ENCODE measurements around the gene ZBTB46.
"Not testable (repeated sequence)": the region's sequence is repeated elsewhere in the genome, so short reads cannot be mapped to it uniquely, and the experiment has no call there.

The ZBTB46 gene

DNA sequence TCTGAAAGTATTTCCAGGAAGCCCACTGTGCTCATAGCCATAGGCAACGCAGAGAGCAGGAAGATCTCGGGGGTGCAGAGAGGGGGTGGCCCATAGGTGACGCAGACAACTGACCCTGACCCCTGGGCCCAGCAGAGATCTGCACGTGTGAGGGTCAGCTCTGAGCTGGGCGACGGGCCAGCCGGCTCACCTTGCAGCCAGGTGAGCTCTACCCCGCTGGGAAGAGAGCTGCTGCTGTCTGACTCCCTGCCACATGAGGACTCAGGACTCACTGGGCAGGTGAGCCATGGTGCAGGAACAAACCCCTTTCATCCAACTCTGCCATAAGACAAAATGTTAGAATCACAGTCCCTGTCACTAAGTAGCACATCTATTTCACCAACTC, 19.6 kb downstream of the ZBTB46 start:
- DNase-seq = no peak

GRCh38 chr20:63810730-63811490, 20.2 kb downstream of the ZBTB46 start:
- DNase-seq = no peak

DNA sequence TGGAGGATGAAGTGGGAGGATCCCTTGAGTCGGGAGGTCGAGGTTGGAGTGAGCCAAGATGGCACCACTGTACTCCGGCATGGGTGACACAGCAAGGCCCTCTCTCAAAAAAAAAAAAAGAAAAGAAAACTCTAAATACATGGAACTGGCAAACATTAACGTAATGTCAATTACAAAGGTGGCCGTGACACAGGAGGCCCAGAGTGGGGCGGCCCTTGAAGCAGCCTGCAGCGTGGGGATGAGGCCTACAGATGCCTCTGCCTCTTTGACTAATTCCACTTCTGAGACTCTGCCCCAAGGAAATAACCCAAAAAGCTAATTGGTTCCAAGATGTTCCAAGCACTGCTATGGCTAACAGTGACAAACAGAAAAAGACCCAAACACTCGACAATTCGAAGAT, 21.2 kb downstream of the ZBTB46 start:
- DNase-seq = no peak

- DNase-seq = no peak
These were observed 21.9 kb downstream of the ZBTB46 start for GRCh38 chr20:63808964-63809674.

- DNase-seq = no peak
These were observed 22.8 kb downstream of the ZBTB46 start for GRCh38 chr20:63808145-63808724.

DNA sequence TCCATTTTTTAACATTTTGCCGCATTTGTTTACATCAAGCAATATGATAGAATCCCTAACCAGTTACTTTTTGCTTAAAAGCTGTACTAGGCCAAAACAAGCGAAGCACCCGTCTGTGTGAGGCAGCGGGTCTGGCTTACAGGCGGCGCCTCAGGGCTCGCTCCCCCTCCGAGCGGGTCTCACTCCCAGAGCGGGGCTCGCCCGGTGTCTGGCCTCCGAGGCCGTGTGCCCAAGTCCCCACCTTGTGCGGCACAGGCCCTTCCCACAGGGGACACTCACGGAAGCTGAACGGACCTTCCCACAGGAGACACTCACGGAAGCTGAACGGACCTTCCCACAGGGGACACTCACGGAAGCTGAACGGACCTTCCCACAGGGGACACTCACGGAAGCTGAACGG, 23.4 kb downstream of the ZBTB46 start:
- DNase-seq = no peak

GRCh38 chr20:63804308-63804636, 26.8 kb downstream of the ZBTB46 start:
- DNase-seq = no peak

- DNase-seq = no peak
These were observed 28.4 kb downstream of the ZBTB46 start for GRCh38 chr20:63802469-63803240.

DNA sequence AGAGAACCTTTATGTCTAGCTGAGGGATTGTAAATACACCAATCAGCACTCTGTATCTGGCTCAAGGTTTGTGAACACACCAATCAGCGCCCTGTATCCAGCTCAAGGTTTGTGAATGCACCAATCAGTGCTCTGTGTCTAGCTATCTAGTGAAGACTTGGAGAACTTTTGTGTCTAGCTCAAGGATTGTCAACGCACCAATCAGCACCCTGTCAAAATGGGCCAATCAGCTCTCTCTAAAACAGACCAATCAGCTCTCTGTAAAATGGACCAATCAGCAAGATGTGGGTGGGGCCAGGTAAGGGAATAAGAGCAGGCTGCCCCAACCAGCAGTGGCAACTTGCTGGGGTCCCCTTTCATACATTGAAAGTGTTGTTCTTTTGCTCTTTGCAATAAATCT, 29.9 kb downstream of the ZBTB46 start:
- DNase-seq = not testable (repeated sequence)

GRCh38 chr20:63800411-63800810, 30.7 kb downstream of the ZBTB46 start:
- not testable (repeated sequence) for DNase-seq

DNA sequence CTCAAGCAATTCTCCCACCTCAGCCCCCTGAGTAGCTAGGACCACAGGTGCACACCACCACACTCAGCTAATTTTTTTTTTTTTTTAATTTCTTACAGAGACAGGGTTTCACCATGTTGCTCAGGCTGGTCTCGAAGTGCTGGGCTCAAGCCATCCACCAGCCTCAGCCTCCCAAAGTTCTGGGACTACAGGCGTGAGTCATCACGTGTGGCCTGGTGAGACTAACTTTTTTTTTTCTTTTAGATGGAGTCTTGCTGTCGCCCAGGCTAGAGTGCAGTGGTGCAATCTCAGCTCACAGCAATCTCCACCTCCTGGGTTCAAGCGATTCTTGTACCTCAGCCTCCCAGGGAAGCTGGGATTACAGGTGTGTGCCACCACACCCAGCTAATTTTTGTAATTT, 31.9 kb downstream of the ZBTB46 start:
- not testable (repeated sequence) for DNase-seq

- not testable (repeated sequence) for DNase-seq
These were observed 33.9 kb downstream of the ZBTB46 start for GRCh38 chr20:63797175-63797574.

DNA sequence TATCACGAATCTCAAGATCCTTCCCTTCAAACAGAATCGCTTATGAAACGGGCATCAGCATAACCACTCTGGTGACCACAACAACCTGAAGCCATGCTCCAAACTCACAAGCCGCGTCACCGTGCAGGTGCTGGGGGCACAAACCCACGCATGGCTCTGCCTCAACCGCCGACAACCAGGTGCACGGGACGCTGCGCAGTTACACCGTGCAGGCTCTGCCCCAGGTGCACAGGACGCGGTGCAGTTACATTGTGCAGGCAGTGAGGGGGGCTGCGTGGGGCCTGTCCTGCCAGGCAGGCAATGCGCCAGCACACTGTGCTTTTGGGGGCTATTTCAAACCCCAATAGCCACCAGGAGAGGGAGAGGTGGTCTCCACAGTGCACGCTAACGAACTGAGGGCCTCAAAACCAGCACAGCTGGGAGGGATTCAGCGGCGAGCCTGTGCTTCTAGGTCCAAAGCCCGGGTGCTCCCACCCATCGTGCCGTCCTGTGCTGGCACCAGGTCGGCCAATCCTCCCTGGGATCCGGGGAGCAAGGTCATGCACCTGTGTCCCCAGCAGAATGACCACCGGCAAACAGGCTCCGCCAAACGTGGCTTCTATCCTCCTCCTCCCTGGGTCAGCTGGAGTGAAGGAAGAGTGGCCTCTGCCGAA, 35.8 kb downstream of the ZBTB46 start:
- no peak for DNase-seq

- DNase-seq = no peak
These were observed 36.5 kb downstream of the ZBTB46 start for GRCh38 chr20:63794614-63795013.

GRCh38 chr20:63792866-63793265, 38.2 kb downstream of the ZBTB46 start:
- no peak for DNase-seq

DNA sequence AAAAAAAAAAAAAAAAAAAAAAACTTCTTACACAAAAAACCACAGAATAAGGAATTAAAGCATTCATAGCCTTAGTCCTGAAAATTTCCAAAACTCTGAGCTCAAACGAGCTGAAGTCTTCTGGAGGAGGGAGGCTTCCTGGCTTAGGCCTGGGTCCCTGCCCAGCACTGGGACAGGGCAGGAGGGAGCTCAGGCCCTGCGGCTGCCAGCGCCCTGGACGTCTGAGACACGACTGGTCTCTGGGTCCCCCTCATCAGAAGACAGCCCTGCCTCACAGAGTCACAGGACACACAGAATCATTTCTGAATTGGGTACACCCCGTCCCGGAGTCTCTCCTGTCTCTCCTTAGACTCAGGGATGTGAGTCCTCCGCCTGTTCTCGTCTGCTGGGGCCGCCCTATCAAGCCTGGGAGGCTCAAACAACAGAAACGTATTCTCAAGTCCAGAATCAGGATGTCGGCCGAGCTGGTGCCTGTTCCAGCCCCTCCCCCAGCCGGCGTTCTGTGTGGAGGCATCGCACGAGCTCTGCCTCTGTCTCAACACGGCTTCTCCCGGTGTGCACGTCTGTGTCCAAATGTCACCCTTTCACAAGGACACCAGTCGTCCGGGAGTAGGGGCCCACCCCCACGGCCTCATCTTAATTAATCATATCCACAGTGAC, 39.4 kb downstream of the ZBTB46 start:
- DNase-seq = no peak

GRCh38 chr20:63790572-63791168, 40.4 kb downstream of the ZBTB46 start:
- no peak for DNase-seq

- no peak for DNase-seq
These were observed 41.1 kb downstream of the ZBTB46 start for GRCh38 chr20:63789836-63790571.

- DNase-seq = no peak
These were observed 43.3 kb downstream of the ZBTB46 start for GRCh38 chr20:63787749-63788148.

GRCh38 chr20:63787302-63787701, 43.8 kb downstream of the ZBTB46 start:
- DNase-seq = no peak

GRCh38 chr20:63785691-63786131, 45.4 kb downstream of the ZBTB46 start:
- no peak for DNase-seq
